CMK (cell line): ENCODE results near the gene ADGRD2.

Source experiments
- DNase-seq: peaks from one replicate; pipeline ENCODE4 v3.0.0-alpha.2; 2010; ENCODE audit warnings: low read depth

The ADGRD2 gene

GRCh38 chr9:124498040-124498439 is 47.8 kb downstream of the ADGRD2 start:
- no peak for DNase-seq

DNA sequence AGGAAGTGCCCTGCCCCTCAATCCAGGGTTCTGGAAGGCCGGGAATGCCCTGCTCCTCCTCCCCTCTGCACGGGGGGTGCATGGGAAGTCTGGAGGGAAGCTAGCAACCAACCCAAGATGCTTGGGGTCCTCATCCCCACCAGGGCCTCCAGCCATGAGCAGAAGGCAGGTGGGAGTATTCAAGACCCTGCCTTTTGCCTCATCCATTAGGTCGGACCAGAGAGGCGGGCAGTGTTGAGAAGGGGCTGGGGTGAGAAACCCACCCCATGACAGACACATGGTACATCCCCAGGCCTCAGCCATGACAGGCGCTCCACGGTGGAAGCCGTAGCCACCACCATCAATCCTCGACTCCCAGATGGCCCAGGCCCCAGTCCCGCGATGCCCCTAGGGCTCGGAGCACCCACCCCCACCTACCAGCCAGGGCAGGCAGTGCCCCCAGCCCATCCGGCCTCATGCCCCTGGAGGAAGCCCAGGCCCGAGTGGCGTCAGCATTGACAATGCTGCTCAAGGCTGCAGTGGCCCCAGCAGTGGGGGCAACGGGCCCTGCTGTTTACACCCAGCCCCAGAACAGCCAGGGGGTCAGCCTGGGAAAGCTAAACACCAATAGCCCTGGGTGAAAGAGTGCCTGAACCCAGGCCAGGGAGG is 48.4 kb downstream of the ADGRD2 start:
- no peak for DNase-seq

DNA sequence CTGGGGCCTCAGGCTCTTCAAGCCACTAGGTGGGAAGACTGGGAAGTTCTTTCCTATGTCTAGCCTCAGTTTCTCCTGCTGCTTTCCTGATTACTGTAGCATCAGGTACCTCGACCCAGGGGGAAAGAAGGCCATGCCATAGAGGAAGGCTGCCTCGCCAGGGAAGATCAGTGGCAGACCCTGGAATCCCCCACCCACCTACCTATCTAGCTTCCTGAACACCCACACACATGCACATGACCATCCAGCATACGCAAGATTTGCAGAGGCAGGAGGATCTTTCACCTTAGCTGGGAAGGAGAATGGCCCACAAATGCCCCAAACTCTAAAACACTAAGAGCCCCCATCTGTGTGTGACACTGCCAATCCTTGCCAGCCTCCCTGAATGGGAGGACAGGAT is 49.0 kb downstream of the ADGRD2 start:
- no peak for DNase-seq

DNA sequence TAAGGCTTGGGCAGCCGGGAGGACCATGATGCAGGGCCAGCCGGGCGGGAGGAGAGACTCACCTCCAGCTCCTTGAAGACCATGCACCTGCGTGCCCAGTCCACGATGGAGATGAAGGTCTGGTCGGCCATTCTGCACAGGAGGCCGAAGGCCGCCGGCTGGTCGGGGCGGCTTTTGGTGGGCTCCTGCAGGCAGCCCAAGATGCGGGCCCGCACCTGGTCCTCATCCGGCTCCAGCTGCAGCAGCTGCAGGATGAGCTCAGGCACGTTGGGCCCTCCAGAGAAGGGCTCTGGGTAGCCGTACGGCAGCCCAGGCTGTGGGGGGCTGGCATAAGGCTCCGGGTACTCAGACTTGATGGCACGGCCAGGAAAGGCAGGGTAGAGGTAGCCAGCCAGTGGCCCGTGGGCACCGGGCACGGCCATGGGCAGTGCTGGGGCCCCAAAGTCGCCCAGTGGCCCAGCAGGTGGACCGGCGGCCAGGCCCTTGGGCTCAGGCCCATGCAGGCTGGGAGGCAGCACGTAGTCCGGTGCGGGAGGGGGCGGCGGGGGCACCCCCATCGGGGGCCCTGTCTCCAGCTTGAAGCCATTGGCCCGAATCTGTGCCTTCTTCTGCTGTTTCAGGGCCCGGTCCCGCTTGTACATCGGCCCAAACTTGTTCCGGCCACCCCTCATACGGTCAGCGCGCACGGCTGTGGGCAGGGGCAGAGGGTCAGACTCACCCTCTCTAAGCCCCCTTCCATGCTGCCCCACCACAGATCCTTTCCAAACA is 50.0 kb downstream of the ADGRD2 start:
- DNase-seq: no peak

GRCh38 chr9:124500796-124501611 is 50.8 kb downstream of the ADGRD2 start:
- DNase-seq: no peak

DNA sequence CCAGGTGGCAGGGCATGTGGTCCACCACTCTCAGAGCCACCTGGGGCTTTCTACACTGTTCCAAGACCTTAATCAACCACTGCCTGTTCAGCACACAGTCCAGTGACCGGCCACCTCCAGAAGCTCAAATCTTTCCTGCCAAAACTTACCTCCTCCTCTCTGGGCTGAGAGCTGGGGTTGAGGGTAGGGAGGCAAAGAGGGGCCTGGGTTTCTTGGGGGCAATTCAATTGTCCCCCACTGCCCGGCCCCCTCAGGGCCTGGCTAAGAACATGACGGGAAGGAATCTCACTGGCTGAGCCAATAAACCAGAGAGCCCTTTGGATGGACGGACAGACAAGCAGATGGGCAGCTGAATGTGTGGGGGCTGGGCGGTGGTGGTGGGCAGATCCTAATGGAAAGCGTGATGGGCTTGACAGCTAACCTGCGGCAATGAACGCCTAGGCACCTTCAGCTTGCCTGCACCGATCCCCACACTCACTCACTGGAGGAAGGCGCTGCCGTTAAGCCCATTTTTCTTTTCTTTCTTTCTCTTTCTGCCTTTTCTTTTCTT is 51.6 kb downstream of the ADGRD2 start:
- no peak for DNase-seq

- DNase-seq: no peak
These were observed 52.8 kb downstream of the ADGRD2 start for GRCh38 chr9:124502711-124503702.

DNA sequence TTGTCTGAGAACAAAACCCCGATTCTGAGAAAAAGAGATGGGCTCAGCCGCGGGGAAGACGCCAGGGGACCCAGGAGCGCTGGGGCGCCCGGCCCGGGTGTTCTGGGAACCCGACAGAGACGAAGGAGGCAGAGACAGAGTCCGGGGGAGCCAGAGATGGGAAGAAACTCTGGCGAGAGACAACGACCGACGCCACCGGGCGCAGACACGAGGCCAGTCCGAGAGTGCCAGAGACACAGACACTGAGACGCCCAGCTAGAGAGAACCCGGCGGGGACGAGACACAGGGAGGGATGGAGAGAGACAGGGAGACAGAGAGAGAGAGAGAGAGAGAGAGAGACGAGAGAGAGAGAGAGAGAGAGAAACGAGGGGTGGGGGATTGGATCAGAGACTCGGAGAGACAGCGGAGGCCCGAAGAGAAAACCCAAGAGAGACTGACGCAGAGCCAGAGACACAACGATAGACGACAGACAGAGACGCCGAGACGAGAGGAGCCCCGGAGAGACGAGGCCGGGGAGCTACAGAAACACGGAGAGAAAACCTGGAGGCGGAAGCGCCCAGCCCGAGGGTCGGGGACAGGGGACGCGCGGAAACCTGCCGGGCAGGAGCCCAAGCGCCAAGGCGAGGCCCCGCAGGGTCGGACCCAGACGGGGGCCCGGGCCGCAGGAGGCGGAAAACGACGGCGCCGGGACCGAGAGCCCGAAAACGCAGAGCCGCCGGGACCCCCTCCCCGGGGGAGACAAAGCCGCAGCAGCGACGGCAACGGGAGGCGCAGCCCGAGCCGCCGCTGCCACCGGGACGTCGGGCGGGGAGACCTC is 53.7 kb downstream of the ADGRD2 start:
- DNase-seq: no peak

- no peak for DNase-seq
These were observed 54.3 kb downstream of the ADGRD2 start for GRCh38 chr9:124504530-124505005.

- no peak for DNase-seq
These were observed 55.0 kb downstream of the ADGRD2 start for GRCh38 chr9:124505006-124505900.

DNA sequence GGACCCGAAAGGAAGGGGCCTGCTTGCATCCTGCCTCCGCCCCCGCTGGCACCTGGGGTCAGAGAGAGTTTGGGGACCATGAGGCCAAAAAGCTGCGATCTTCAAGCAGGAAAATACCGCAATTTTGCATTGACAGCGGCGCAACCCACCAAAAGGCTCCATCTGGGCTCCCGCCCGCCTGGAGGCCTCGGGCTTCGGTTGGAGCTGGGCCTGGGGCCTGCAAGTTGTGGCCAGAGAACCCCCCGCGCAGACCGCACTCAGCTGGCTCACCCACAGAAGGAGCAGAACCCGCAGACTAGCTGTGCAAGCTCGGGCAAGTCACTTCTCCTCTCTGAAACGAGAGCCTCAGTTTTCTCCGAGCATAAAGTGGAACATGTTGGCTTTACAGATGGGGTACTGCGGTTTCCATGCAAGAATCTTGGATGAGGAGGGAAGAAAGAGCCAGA is 55.7 kb downstream of the ADGRD2 start:
- DNase-seq: no peak

GRCh38 chr9:124506433-124506832 is 56.2 kb downstream of the ADGRD2 start:
- no peak for DNase-seq

- DNase-seq: no peak
These were observed 57.0 kb downstream of the ADGRD2 start, which contains the start of gene NR5A1 for GRCh38 chr9:124506931-124507879. Gene NR5A1, minus strand, starts transcription at chr9:124507399. Its CDS starts 4,004 bp downstream, at chr9:124503395.

GRCh38 chr9:124507880-124508423 is 57.7 kb downstream of the ADGRD2 start:
- no peak for DNase-seq

DNA sequence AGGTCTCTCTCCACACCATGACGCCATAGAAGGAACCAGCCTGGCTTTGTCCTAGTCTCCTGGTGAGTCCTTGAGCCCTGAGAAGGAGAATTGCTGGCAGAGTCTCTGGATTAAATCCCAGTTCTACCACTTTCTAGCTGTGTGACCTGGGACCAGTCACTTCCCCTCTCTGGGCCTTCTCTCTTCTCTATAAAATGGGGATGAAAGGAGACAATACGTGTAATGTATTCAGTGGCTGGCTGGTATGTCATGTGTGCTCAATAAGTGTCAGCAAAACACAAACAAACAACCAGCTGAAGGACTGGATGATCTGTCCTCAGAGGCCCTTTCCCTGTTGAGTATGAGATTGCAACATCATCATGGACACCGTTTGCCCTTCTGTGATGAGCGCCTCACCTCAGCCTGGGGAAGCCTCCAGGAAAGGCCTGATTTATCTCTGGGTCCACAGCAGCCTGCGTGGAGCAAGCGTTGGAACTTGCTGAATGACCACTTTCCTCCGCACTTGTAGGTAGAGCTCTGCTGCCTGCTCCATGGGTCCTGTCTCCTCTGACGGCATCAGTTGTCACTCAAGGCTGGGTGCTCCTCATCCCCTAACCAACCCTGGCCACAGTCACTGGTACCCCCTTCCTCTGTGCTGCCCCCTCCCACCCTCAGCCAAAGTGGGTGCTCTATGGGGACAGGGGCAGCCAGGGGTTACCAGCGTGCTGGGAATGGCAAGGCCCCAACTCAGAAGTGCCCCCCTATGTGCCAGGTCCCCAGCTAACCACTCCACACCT is 60.6 kb downstream of the ADGRD2 start:
- DNase-seq: no peak

DNA sequence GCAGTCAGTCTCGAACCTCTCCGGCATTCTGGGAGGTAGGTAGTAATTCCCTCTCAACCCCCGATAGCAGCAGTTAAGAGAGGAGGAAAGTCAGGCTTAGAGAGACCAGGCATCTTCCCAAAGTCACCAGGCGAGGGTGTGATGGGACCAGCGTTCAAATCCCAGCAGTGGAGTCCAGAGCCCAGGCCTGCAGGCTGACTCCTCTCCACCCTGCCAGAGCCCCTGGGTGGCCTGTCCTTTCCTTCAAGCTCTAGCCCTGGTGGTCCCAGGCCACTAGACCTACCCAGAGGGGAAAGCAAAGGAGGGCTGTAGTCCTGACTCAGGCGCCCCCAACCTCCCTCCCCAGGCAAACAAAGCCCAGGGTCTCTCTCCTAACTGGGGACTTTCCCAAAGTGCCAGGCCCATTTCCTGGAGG is 61.2 kb downstream of the ADGRD2 start:
- DNase-seq: peak; percentile 35
